DMS53 treated with DMSO at 0.1 percent for 48 hours (cell line): Measurements from ENCODE around the gene SYPL1.

Experiments used
- DNase-seq: peaks from one replicate; lab custom pipeline; 2025; ENCODE audit not compliant: unreplicated experiment; lab: John Stamatoyannopoulos, UW

The SYPL1 gene

GRCh38 chr7:106068986-106069385 is 43.1 kb downstream of the SYPL1 start:
- DNase-seq, result no peak

- DNase-seq, result no peak
Measured at GRCh38 chr7:106068538-106068961, 43.6 kb downstream of the SYPL1 start.

GRCh38 chr7:106067678-106068077 is 44.4 kb downstream of the SYPL1 start:
- DNase-seq, result no peak

- DNase-seq, result no peak
Measured at GRCh38 chr7:106065575-106066500, 46.3 kb downstream of the SYPL1 start.

- DNase-seq, result peak; percentile 87
Measured at GRCh38 chr7:106064771-106065574, 47.1 kb downstream of the SYPL1 start.

GRCh38 chr7:106064316-106064715 is 47.8 kb downstream of the SYPL1 start:
- peak; percentile 68 for DNase-seq

- no peak for DNase-seq
Measured at GRCh38 chr7:106063692-106064091, 48.4 kb downstream of the SYPL1 start.

- DNase-seq, result no peak
Measured at GRCh38 chr7:106063024-106063423, 49.1 kb downstream of the SYPL1 start.

- no peak for DNase-seq
Measured at GRCh38 chr7:106062521-106062931, 49.6 kb downstream of the SYPL1 start.

GRCh38 chr7:106062006-106062405 is 50.1 kb downstream of the SYPL1 start:
- no peak for DNase-seq

GRCh38 chr7:106061301-106061979 is 50.7 kb downstream of the SYPL1 start:
- no peak for DNase-seq

- no peak for DNase-seq
Measured at GRCh38 chr7:106060394-106060920, 51.7 kb downstream of the SYPL1 start.

- no peak for DNase-seq
Measured at GRCh38 chr7:106059556-106059955, 52.6 kb downstream of the SYPL1 start.

- DNase-seq, result no peak
Measured at GRCh38 chr7:106058928-106059324, 53.2 kb downstream of the SYPL1 start.

GRCh38 chr7:106057962-106058927 is 53.9 kb downstream of the SYPL1 start:
- DNase-seq, result no peak

GRCh38 chr7:106057204-106057961 is 54.7 kb downstream of the SYPL1 start:
- no peak for DNase-seq

- DNase-seq, result peak; percentile 80
Measured at GRCh38 chr7:106056513-106057203, 55.5 kb downstream of the SYPL1 start.

- DNase-seq, result no peak
Measured at GRCh38 chr7:106054971-106055532, 57.1 kb downstream of the SYPL1 start.
